ENCODE results near the gene CLTCL1. TPM values are rescaled to one million over a fixed set of nuclear protein-coding genes. Genes with fewer than 3 reads are reported as not detected.
A peak's percentile ranks its signal among the peaks of the same experiment; 100 is the strongest.
"Not testable (repeated sequence)": the region's sequence is repeated elsewhere in the genome, so short reads cannot be mapped to it uniquely, and the experiment has no call there.

The CLTCL1 gene
- total and polyA plus RNA-seq, 4 experiments from 2014 or later: 0.80 to 1.7 TPM; not detected in 2

DNA sequence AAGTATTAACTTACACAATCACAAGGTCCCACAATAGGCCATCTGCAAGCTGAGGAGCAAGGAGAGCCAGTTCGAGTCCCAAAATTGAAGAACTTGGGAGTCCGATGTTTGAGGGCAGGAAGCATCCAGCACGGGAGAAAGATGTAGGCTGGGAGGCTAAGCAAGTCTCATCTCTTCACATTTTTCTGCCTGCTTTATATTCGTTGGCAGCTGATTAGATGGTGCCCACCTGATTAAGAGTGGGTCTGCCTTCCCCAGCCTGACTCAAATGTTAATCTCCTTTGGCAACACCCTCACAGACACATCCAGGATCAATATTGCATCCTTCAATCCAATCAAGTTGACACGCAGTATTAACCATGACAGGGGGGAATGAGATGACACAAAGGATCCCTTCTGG is 38.7 kb upstream of the CLTCL1 start:
- H3K27ac Mint-ChIP-seq; POLR2A ChIA-PET (ENCODE audit: partially characterized antibody); H3K27ac ChIP-seq (ENCODE audit: low read depth, low read length); CTCF ChIA-PET (ENCODE audit: partially characterized antibody); DNase-seq; H3K9me3 ChIP-seq (ENCODE audit: control insufficient read depth in 1 of 2, low read length in 2 of 2); H3K4me1 ChIP-seq (ENCODE audit: insufficient read depth, low read length); H3K4me3 ChIP-seq (ENCODE audit: low read length in 2 of 2); intact Hi-C loops (cut with micrococcal nuclease); H3K27me3 Mint-ChIP-seq; H3K4me3 Mint-ChIP-seq; H3K4me1 Mint-ChIP-seq; H3K27me3 ChIP-seq (ENCODE audit: insufficient read depth, low read length): not testable (repeated sequence)
- H3K9me3 Mint-ChIP-seq: peaks cover 0 to 64% (median 37%) of the 10 kb centered on the region in 8 donors
- peaks cover 57 to 58% of the 10 kb centered on the region in 2 donors for H3K36me3 Mint-ChIP-seq
- H3K36me3 ChIP-seq (ENCODE audit: insufficient read depth, low read length): peaks cover 29% of the 10 kb centered on the region

DNA sequence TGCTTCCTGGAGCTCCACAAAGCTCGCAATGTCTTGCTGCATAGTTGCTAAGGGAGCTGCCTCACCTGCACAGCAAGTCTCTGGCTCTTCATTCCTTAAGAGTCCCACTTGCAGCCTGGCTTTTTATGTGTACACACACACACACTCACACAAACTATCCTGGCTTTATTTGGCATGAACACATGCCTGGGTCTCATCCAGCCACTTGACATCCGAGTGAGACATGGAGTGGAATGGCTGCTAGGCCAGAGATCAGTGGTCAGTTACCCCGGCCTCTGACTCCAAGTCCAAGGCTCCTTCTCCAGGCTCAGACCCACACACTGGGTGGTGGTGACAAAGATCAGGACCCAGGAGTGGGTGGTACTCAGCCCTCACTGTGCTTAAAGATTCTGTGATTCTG is 37.9 kb upstream of the CLTCL1 start:
- H3K27me3 Mint-ChIP-seq: no peaks in the 10 kb centered on the region
- peaks cover 51 to 55% of the 10 kb centered on the region in 2 donors for H3K36me3 Mint-ChIP-seq
- peak overlapping the region in 1 of 7 donors; percentile 14 for H3K27ac Mint-ChIP-seq
- intact Hi-C loops (cut with micrococcal nuclease): no loop called here
- no peak for DNase-seq
- peaks cover 29% of the 10 kb centered on the region for H3K36me3 ChIP-seq (ENCODE audit: insufficient read depth, low read length)
- H3K9me3 Mint-ChIP-seq: peaks cover 0 to 58% (median 34%) of the 10 kb centered on the region in 8 donors
- H3K4me1 ChIP-seq (ENCODE audit: insufficient read depth, low read length): no peaks in the 10 kb centered on the region
- POLR2A ChIA-PET (ENCODE audit: partially characterized antibody): no interaction called here
- no peak overlapping the region for H3K4me3 Mint-ChIP-seq
- H3K4me1 Mint-ChIP-seq: no peaks in the 10 kb centered on the region
- no peak overlapping the region for H3K4me3 ChIP-seq (ENCODE audit: low read length in 2 of 2)
- CTCF ChIA-PET (ENCODE audit: partially characterized antibody): no interaction called here
- peaks cover 0 to 9% of the 10 kb centered on the region in 2 donors for H3K9me3 ChIP-seq (ENCODE audit: control insufficient read depth in 1 of 2, low read length in 2 of 2)
- no peak overlapping the region for H3K27ac ChIP-seq (ENCODE audit: low read depth, low read length)
- no peaks in the 10 kb centered on the region for H3K27me3 ChIP-seq (ENCODE audit: insufficient read depth, low read length)

GRCh38 chr22:19325296-19325948 is 33.9 kb upstream of the CLTCL1 start:
- Histone ChIP-seq H3K4me1 (ENCODE audit: insufficient read depth, low read length) (no peaks in the 10 kb centered on the region), H3K27me3 (ENCODE audit: insufficient read depth, low read length) (no peaks in the 10 kb centered on the region), H3K9me3 (ENCODE audit: control insufficient read depth in 1 of 2, low read length in 2 of 2) (peaks cover 0 to 5% of the 10 kb centered on the region in 2 donors), H3K36me3 (ENCODE audit: insufficient read depth, low read length) (peaks cover 12% of the 10 kb centered on the region), H3K27ac (ENCODE audit: low read depth, low read length) (no peak overlapping the region), H3K4me3 (ENCODE audit: low read length in 2 of 2) (no peak overlapping the region)
- CTCF ChIA-PET (ENCODE audit: partially characterized antibody): no interaction called here
- peaks cover 0 to 47% (median 23%) of the 10 kb centered on the region in 8 donors for H3K9me3 Mint-ChIP-seq
- no peaks in the 10 kb centered on the region for H3K27me3 Mint-ChIP-seq
- H3K4me3 Mint-ChIP-seq: no peak overlapping the region
- H3K4me1 Mint-ChIP-seq: no peaks in the 10 kb centered on the region
- H3K36me3 Mint-ChIP-seq: peaks cover 24% of the 10 kb centered on the region in 2 donors
- H3K27ac Mint-ChIP-seq: no peak overlapping the region
- POLR2A ChIA-PET (ENCODE audit: partially characterized antibody): no interaction called here
- DNase-seq: no peak
- intact Hi-C loops (cut with micrococcal nuclease): no loop called here

- POLR2A ChIA-PET (ENCODE audit: partially characterized antibody); H3K4me3 Mint-ChIP-seq; H3K27me3 Mint-ChIP-seq; intact Hi-C loops (cut with micrococcal nuclease); H3K36me3 ChIP-seq (ENCODE audit: insufficient read depth, low read length); H3K9me3 ChIP-seq (ENCODE audit: control insufficient read depth in 1 of 2, low read length in 2 of 2); H3K27me3 ChIP-seq (ENCODE audit: insufficient read depth, low read length); DNase-seq; H3K27ac ChIP-seq (ENCODE audit: low read depth, low read length); H3K27ac Mint-ChIP-seq; H3K4me1 ChIP-seq (ENCODE audit: insufficient read depth, low read length); H3K4me1 Mint-ChIP-seq; H3K4me3 ChIP-seq (ENCODE audit: low read length in 2 of 2): not testable (repeated sequence)
- CTCF ChIA-PET (ENCODE audit: partially characterized antibody): interaction anchor here (0.6 kb wide), 1 partner anchor 12 kb away, joined by 3 read pairs; no protein-coding TSS in a partner anchor
- Mint-ChIP-seq H3K9me3 (peaks cover 0 to 44% (median 28%) of the 10 kb centered on the region in 8 donors), H3K36me3 (peaks cover 9 to 12% of the 10 kb centered on the region in 2 donors)
Measured at GRCh38 chr22:19323420-19323819, 31.9 kb upstream of the CLTCL1 start.

- Mint-ChIP-seq H3K4me1 (no peaks in the 10 kb centered on the region), H3K27ac (no peak overlapping the region), H3K4me3 (no peak overlapping the region), H3K9me3 (peaks cover 0 to 48% (median 34%) of the 10 kb centered on the region in 8 donors), H3K36me3 (peaks cover 6 to 12% of the 10 kb centered on the region in 2 donors), H3K27me3 (no peaks in the 10 kb centered on the region)
- intact Hi-C loops (cut with micrococcal nuclease): no loop called here
- CTCF ChIA-PET (ENCODE audit: partially characterized antibody): no interaction called here
- Histone ChIP-seq H3K27me3 (ENCODE audit: insufficient read depth, low read length) (no peaks in the 10 kb centered on the region), H3K4me1 (ENCODE audit: insufficient read depth, low read length) (no peaks in the 10 kb centered on the region), H3K27ac (ENCODE audit: low read depth, low read length) (no peak overlapping the region), H3K36me3 (ENCODE audit: insufficient read depth, low read length) (no peaks in the 10 kb centered on the region), H3K4me3 (ENCODE audit: low read length in 2 of 2) (no peak overlapping the region), H3K9me3 (ENCODE audit: control insufficient read depth in 1 of 2, low read length in 2 of 2) (peaks cover 0 to 3% of the 10 kb centered on the region in 2 donors)
- POLR2A ChIA-PET (ENCODE audit: partially characterized antibody): no interaction called here
- no peak for DNase-seq
Measured at GRCh38 chr22:19321757-19322156, 30.2 kb upstream of the CLTCL1 start.

DNA sequence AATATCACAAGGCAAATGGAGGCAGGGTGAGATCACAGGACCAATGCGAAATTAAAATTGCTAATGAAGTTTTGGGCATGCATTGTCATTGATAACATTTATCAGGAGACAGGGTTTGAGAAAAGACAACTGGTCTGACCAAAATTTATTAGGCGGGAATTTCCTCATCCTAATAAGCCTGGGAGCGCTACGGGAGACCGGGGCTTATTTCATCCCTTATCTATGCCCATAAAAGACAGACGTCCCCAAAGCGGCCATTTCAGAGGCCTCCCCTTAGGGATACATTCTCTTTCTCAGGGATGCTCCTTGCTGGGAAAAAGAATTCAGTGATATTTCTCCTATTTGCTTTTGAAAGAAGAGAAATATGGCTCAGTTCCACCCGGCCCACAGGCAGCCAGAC is 28.6 kb upstream of the CLTCL1 start:
- H3K4me3 Mint-ChIP-seq; H3K4me3 ChIP-seq (ENCODE audit: low read length in 2 of 2); CTCF ChIA-PET (ENCODE audit: partially characterized antibody); H3K4me1 Mint-ChIP-seq; POLR2A ChIA-PET (ENCODE audit: partially characterized antibody); DNase-seq; H3K36me3 ChIP-seq (ENCODE audit: insufficient read depth, low read length); H3K27ac Mint-ChIP-seq; H3K27ac ChIP-seq (ENCODE audit: low read depth, low read length); H3K27me3 Mint-ChIP-seq; H3K27me3 ChIP-seq (ENCODE audit: insufficient read depth, low read length); H3K4me1 ChIP-seq (ENCODE audit: insufficient read depth, low read length); intact Hi-C loops (cut with micrococcal nuclease); H3K9me3 ChIP-seq (ENCODE audit: control insufficient read depth in 1 of 2, low read length in 2 of 2): not testable (repeated sequence)
- H3K36me3 Mint-ChIP-seq: peaks cover 6 to 12% of the 10 kb centered on the region in 2 donors
- peaks cover 0 to 57% (median 37%) of the 10 kb centered on the region in 8 donors for H3K9me3 Mint-ChIP-seq

- CTCF ChIA-PET (ENCODE audit: partially characterized antibody): no interaction called here
- H3K4me1 Mint-ChIP-seq: no peaks in the 10 kb centered on the region
Measured at GRCh38 chr22:19319281-19319680, 27.8 kb upstream of the CLTCL1 start.

More at GRCh38 chr22:19319281-19319680, 27.8 kb upstream of the CLTCL1 start:
- Histone ChIP-seq H3K9me3 (ENCODE audit: control insufficient read depth in 1 of 2, low read length in 2 of 2) (peaks cover 0 to 3% of the 10 kb centered on the region in 2 donors), H3K4me3 (ENCODE audit: low read length in 2 of 2) (no peak overlapping the region), H3K36me3 (ENCODE audit: insufficient read depth, low read length) (no peaks in the 10 kb centered on the region), H3K4me1 (ENCODE audit: insufficient read depth, low read length) (no peaks in the 10 kb centered on the region), H3K27ac (ENCODE audit: low read depth, low read length) (no peak overlapping the region), H3K27me3 (ENCODE audit: insufficient read depth, low read length) (no peaks in the 10 kb centered on the region)
- Mint-ChIP-seq H3K9me3 (peaks cover 2 to 61% (median 42%) of the 10 kb centered on the region in 8 donors), H3K4me3 (no peak overlapping the region), H3K27me3 (no peaks in the 10 kb centered on the region), H3K27ac (no peak overlapping the region), H3K36me3 (peaks cover 6 to 14% of the 10 kb centered on the region in 2 donors)
- POLR2A ChIA-PET (ENCODE audit: partially characterized antibody): no interaction called here
- intact Hi-C loops (cut with micrococcal nuclease): no loop called here
- no peak for DNase-seq
